Measurements from ENCODE around the gene L3HYPDH.

The L3HYPDH gene

DNA sequence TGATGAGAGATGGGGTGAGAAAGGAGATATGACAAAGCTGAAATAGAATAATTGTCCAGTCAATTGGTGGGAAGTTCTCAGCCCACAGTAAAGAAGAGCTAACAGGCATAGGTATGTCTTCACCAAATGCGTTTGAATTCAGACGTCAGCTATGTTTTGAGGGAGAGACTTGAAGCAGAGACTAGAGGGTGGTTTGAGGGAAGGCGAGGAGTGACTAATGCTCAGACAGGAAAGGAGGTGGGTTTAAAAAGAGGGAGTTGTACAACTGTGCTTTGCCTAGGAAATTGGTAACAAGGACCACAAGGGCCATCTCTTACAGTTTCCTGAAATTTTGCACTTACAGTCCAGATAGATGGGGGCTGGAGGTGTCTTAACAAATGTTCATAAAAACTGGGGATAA lies 6.5 kb upstream of the L3HYPDH start:
- TF ChIP-seq, protein P1, sequence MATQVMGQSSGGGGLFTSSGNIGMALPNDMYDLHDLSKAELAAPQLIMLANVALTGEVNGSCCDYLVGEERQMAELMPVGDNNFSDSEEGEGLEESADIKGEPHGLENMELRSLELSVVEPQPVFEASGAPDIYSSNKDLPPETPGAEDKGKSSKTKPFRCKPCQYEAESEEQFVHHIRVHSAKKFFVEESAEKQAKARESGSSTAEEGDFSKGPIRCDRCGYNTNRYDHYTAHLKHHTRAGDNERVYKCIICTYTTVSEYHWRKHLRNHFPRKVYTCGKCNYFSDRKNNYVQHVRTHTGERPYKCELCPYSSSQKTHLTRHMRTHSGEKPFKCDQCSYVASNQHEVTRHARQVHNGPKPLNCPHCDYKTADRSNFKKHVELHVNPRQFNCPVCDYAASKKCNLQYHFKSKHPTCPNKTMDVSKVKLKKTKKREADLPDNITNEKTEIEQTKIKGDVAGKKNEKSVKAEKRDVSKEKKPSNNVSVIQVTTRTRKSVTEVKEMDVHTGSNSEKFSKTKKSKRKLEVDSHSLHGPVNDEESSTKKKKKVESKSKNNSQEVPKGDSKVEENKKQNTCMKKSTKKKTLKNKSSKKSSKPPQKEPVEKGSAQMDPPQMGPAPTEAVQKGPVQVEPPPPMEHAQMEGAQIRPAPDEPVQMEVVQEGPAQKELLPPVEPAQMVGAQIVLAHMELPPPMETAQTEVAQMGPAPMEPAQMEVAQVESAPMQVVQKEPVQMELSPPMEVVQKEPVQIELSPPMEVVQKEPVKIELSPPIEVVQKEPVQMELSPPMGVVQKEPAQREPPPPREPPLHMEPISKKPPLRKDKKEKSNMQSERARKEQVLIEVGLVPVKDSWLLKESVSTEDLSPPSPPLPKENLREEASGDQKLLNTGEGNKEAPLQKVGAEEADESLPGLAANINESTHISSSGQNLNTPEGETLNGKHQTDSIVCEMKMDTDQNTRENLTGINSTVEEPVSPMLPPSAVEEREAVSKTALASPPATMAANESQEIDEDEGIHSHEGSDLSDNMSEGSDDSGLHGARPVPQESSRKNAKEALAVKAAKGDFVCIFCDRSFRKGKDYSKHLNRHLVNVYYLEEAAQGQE (IDR thresholded peaks at IDR 0.05; ENCODE audit: insufficient read depth in 1 of 2, low read depth in 2 of 2, low read length in 2 of 2) = no peak
- TF ChIP-seq FOXP2 (optimal IDR thresholded peaks at IDR 0.05; ENCODE audit: borderline replicate concordance, extremely low read depth, extremely low read length, insufficient read depth) (no peak), SIN3A (IDR thresholded peaks at IDR 0.05; ENCODE audit: borderline replicate concordance, insufficient read depth, low read length) (no peak), POLR2AphosphoS5 (IDR thresholded peaks at IDR 0.05; ENCODE audit: low read depth, low read length) (no peak), TAF1 (IDR thresholded peaks at IDR 0.05; ENCODE audit: borderline replicate concordance, insufficient read depth, low read length) (no peak)

GRCh38 chr14:59484639-59485175 lies 499 bp upstream of the L3HYPDH start:
- TF ChIP-seq POLR2AphosphoS5 (IDR thresholded peaks at IDR 0.05; ENCODE audit: low read depth, low read length) (no peak), SIN3A (IDR thresholded peaks at IDR 0.05; ENCODE audit: borderline replicate concordance, insufficient read depth, low read length) (no peak), TAF1 (IDR thresholded peaks at IDR 0.05; ENCODE audit: borderline replicate concordance, insufficient read depth, low read length) (no peak), FOXP2 (optimal IDR thresholded peaks at IDR 0.05; ENCODE audit: borderline replicate concordance, extremely low read depth, extremely low read length, insufficient read depth) (no peak)
- TF ChIP-seq, protein P1 (IDR thresholded peaks at IDR 0.05; ENCODE audit: insufficient read depth in 1 of 2, low read depth in 2 of 2, low read length in 2 of 2) = no peak

DNA sequence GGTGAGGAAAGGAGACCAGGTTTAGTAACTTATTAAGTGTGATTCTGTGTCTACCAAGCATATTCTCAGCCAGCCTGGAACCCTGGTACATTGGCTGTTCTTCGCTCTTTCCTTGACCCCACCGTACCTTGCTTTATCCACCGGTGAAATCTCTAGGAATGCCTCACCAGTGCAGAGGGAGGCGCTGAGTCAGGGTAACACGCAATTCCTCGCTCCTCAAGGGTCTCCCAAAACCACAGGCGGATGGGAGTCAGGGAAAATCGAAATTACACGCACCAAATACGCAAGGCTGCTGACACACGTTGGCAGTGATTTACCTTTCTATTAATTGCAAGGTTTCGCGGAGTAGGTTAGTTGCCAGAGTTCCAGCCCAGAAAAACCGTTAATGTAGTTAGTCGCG lies 845 bp downstream of the L3HYPDH start:
- TF ChIP-seq, protein P1 (IDR thresholded peaks at IDR 0.05; ENCODE audit: insufficient read depth in 1 of 2, low read depth in 2 of 2, low read length in 2 of 2) = no peak
- TF ChIP-seq SIN3A (IDR thresholded peaks at IDR 0.05; ENCODE audit: borderline replicate concordance, insufficient read depth, low read length) = no peak
- no peak for TF ChIP-seq TAF1 (IDR thresholded peaks at IDR 0.05; ENCODE audit: borderline replicate concordance, insufficient read depth, low read length)
- TF ChIP-seq POLR2AphosphoS5 (IDR thresholded peaks at IDR 0.05; ENCODE audit: low read depth, low read length) = no peak

DNA sequence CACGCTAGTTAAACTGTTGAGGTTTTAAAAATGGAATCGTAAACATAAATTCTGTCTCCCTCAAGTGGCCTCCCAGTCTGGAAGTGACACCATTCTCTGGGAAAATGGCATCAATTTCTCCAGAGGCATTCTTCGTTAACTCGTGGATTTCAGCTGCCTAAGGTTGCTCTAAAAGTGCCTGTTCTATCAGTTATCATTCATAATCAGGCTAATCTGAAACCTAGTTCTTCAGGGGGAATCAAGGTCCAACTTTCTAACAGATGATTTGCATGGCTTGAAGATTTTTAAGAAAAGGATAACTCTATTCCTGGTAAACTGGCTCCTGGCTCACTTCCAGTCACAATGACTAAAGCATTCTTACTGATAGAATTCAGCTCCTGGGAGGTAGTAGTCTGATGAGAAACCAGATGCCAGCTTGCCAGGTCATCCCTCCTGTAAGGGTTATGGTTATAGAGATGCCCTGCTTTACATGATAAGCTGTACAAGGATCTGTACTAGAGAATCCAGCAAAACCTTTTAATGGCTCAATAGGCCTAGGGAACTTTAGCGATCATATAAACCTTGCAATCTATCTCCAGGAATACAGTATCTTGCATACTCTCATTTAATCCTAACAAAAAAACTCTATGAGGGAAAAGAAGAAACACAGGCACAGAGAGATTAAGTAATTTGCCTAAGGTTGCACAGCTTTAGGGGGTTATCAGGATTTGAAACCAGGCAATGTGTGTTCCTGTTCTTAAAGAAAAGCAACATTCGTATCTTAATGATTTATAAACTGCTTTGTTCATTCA lies 1.5 kb downstream of the L3HYPDH start:
- TF ChIP-seq, protein P1 (IDR thresholded peaks at IDR 0.05; ENCODE audit: insufficient read depth in 1 of 2, low read depth in 2 of 2, low read length in 2 of 2) = no peak
- no peak for TF ChIP-seq POLR2AphosphoS5 (IDR thresholded peaks at IDR 0.05; ENCODE audit: low read depth, low read length)
- no peak for TF ChIP-seq TAF1 (IDR thresholded peaks at IDR 0.05; ENCODE audit: borderline replicate concordance, insufficient read depth, low read length)
- no peak for TF ChIP-seq SIN3A (IDR thresholded peaks at IDR 0.05; ENCODE audit: borderline replicate concordance, insufficient read depth, low read length)
- no peak for TF ChIP-seq FOXP2 (optimal IDR thresholded peaks at IDR 0.05; ENCODE audit: borderline replicate concordance, extremely low read depth, extremely low read length, insufficient read depth)

All from PFSK-1 (cell line).